ENCODE results near the gene PCED1A.

Gene PCED1A

DNA sequence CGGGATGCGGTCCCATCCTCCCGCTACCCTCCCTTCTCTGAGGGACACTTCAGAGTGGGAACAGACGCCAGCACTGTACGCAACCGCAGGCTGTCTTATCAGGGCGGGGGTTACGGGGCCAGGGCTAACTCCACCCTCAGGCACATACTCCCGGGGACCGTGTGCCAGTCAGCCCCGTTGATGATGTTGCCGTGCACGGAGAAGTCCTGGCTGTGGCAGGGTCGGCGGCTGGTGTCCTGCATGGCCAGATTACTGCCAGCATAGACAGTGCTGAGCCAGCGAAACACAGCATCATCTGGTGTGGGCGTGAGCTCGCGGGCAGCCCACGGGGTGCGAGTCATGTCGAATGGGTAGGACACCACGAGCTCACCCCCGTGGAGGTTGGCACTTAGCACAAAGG, 45.0 kb downstream of the PCED1A start:
- no peak overlapping the region for H3K4ac ChIP-seq (ENCODE audit: low read depth, low read length)
- peaks cover 4 to 7% of the 10 kb centered on the region in 2 experiments for H3K4me1 ChIP-seq (ENCODE audit: control insufficient read depth in 1 of 2, insufficient read depth in 2 of 2, low read length in 2 of 2)
- no peak overlapping the region for H4K91ac ChIP-seq (ENCODE audit: low read depth, low read length)
- H3K23ac ChIP-seq (ENCODE audit: low read length): no peak overlapping the region
- no peak overlapping the region for H4K12ac ChIP-seq (ENCODE audit: low read depth, low read length)
- no peak overlapping the region for H3K14ac ChIP-seq (ENCODE audit: low read length)
- H3K36me3 ChIP-seq (ENCODE audit: control insufficient read depth in 1 of 2, insufficient read depth in 2 of 2, low read length in 2 of 2): peaks cover 24 to 30% of the 10 kb centered on the region in 2 experiments
- H2BK120ac ChIP-seq (ENCODE audit: insufficient read depth, low read length, poor library complexity): no peak overlapping the region
- no peak overlapping the region for H3K4me3 ChIP-seq (ENCODE audit: low read depth, low read length)
- H3K79me2 ChIP-seq (ENCODE audit: control insufficient read depth, insufficient read depth, low read length, poor library complexity): peaks cover 3% of the 10 kb centered on the region
- peaks cover 4% of the 10 kb centered on the region for H3K9me3 ChIP-seq (ENCODE audit: insufficient read depth, low read depth, low read length)
- no peak overlapping the region for H3K18ac ChIP-seq (ENCODE audit: low read length)
- WGBS (ENCODE audit: extremely low coverage, insufficient coverage, insufficient read length): no CpG with 5 or more reads among the region's 24 CpGs
- H2AK5ac ChIP-seq (ENCODE audit: low read length): no peak overlapping the region
- H2BK12ac ChIP-seq (ENCODE audit: low read length): no peak overlapping the region
- no peak overlapping the region for H3K9ac ChIP-seq (ENCODE audit: low read length)
- no peak overlapping the region for H4K8ac ChIP-seq (ENCODE audit: low read depth, low read length)
- no peaks in the 10 kb centered on the region for H3K79me1 ChIP-seq (ENCODE audit: low read length)
- H3K27ac ChIP-seq (ENCODE audit: low read depth, low read length): no peak overlapping the region
- DNase-seq: no peak
- peaks cover 4% of the 10 kb centered on the region for H3K27me3 ChIP-seq (ENCODE audit: insufficient read depth, low read length)
- no peak overlapping the region for H3K4me2 ChIP-seq (ENCODE audit: low read length)
- H2BK5ac ChIP-seq (ENCODE audit: low read depth, low read length, poor library complexity): no peak overlapping the region
- H2AFZ ChIP-seq (ENCODE audit: insufficient read depth, low read length, poor library complexity): no peak overlapping the region

- no peak overlapping the region for H3K27ac ChIP-seq (ENCODE audit: low read depth, low read length)
- H3K4me1 ChIP-seq (ENCODE audit: control insufficient read depth in 1 of 2, insufficient read depth in 2 of 2, low read length in 2 of 2): peaks cover 1 to 5% of the 10 kb centered on the region in 2 experiments
- no peak overlapping the region for H2AK5ac ChIP-seq (ENCODE audit: low read length)
- H3K14ac ChIP-seq (ENCODE audit: low read length): no peak overlapping the region
- H3K4me3 ChIP-seq (ENCODE audit: low read depth, low read length): no peak overlapping the region
- peaks cover 24 to 30% of the 10 kb centered on the region in 2 experiments for H3K36me3 ChIP-seq (ENCODE audit: control insufficient read depth in 1 of 2, insufficient read depth in 2 of 2, low read length in 2 of 2)
- H2AFZ ChIP-seq (ENCODE audit: insufficient read depth, low read length, poor library complexity): no peak overlapping the region
- H3K79me1 ChIP-seq (ENCODE audit: low read length): no peaks in the 10 kb centered on the region
- H3K27me3 ChIP-seq (ENCODE audit: insufficient read depth, low read length): peaks cover under 1% of the 10 kb centered on the region
- H3K4me2 ChIP-seq (ENCODE audit: low read length): no peak overlapping the region
- H3K79me2 ChIP-seq (ENCODE audit: control insufficient read depth, insufficient read depth, low read length, poor library complexity): peaks cover under 1% of the 10 kb centered on the region
- no peak overlapping the region for H3K4ac ChIP-seq (ENCODE audit: low read depth, low read length)
- no peak overlapping the region for H4K8ac ChIP-seq (ENCODE audit: low read depth, low read length)
- no CpG with 5 or more reads among the region's 11 CpGs for WGBS (ENCODE audit: extremely low coverage, insufficient coverage, insufficient read length)
- H2BK12ac ChIP-seq (ENCODE audit: low read length): no peak overlapping the region
- no peak for DNase-seq
- H3K18ac ChIP-seq (ENCODE audit: low read length): no peak overlapping the region
- no peak overlapping the region for H4K12ac ChIP-seq (ENCODE audit: low read depth, low read length)
- H2BK120ac ChIP-seq (ENCODE audit: insufficient read depth, low read length, poor library complexity): no peak overlapping the region
- no peak overlapping the region for H2BK5ac ChIP-seq (ENCODE audit: low read depth, low read length, poor library complexity)
- no peak overlapping the region for H3K9ac ChIP-seq (ENCODE audit: low read length)
- no peak overlapping the region for H3K23ac ChIP-seq (ENCODE audit: low read length)
- no peak overlapping the region for H4K91ac ChIP-seq (ENCODE audit: low read depth, low read length)
- peaks cover 1% of the 10 kb centered on the region for H3K9me3 ChIP-seq (ENCODE audit: insufficient read depth, low read depth, low read length)
These were observed 45.5 kb downstream of the PCED1A start for GRCh38 chr20:2794866-2795447.

GRCh38 chr20:2794202-2794748, 46.2 kb downstream of the PCED1A start:
- Histone ChIP-seq H3K79me2 (ENCODE audit: control insufficient read depth, insufficient read depth, low read length, poor library complexity) (no peaks in the 10 kb centered on the region), H3K27ac (ENCODE audit: low read depth, low read length) (no peak overlapping the region), H2AK5ac (ENCODE audit: low read length) (no peak overlapping the region), H3K79me1 (ENCODE audit: low read length) (no peaks in the 10 kb centered on the region), H3K9ac (ENCODE audit: low read length) (no peak overlapping the region), H4K12ac (ENCODE audit: low read depth, low read length) (no peak overlapping the region), H3K27me3 (ENCODE audit: insufficient read depth, low read length) (no peaks in the 10 kb centered on the region), H4K91ac (ENCODE audit: low read depth, low read length) (no peak overlapping the region), H2BK5ac (ENCODE audit: low read depth, low read length, poor library complexity) (no peak overlapping the region), H3K36me3 (ENCODE audit: control insufficient read depth in 1 of 2, insufficient read depth in 2 of 2, low read length in 2 of 2) (peaks cover 24 to 30% of the 10 kb centered on the region in 2 experiments), H3K14ac (ENCODE audit: low read length) (no peak overlapping the region), H2BK120ac (ENCODE audit: insufficient read depth, low read length, poor library complexity) (no peak overlapping the region), H4K8ac (ENCODE audit: low read depth, low read length) (no peak overlapping the region), H3K18ac (ENCODE audit: low read length) (no peak overlapping the region), H3K4me2 (ENCODE audit: low read length) (no peak overlapping the region), H3K4ac (ENCODE audit: low read depth, low read length) (no peak overlapping the region), H3K23ac (ENCODE audit: low read length) (no peak overlapping the region), H2AFZ (ENCODE audit: insufficient read depth, low read length, poor library complexity) (no peak overlapping the region), H3K4me3 (ENCODE audit: low read depth, low read length) (no peak overlapping the region), H3K9me3 (ENCODE audit: insufficient read depth, low read depth, low read length) (no peaks in the 10 kb centered on the region), H2BK12ac (ENCODE audit: low read length) (no peak overlapping the region), H3K4me1 (ENCODE audit: control insufficient read depth in 1 of 2, insufficient read depth in 2 of 2, low read length in 2 of 2) (peaks cover 0 to 3% of the 10 kb centered on the region in 2 experiments)
- WGBS (ENCODE audit: extremely low coverage, insufficient coverage, insufficient read length): no CpG with 5 or more reads among the region's 23 CpGs
- DNase-seq: no peak

GRCh38 chr20:2793471-2793870, 47.0 kb downstream of the PCED1A start:
- Histone ChIP-seq H4K8ac (ENCODE audit: low read depth, low read length) (no peak overlapping the region), H3K79me2 (ENCODE audit: control insufficient read depth, insufficient read depth, low read length, poor library complexity) (no peaks in the 10 kb centered on the region), H3K9ac (ENCODE audit: low read length) (no peak overlapping the region), H3K36me3 (ENCODE audit: control insufficient read depth in 1 of 2, insufficient read depth in 2 of 2, low read length in 2 of 2) (peaks cover 22 to 30% of the 10 kb centered on the region in 2 experiments), H4K12ac (ENCODE audit: low read depth, low read length) (no peak overlapping the region), H2BK5ac (ENCODE audit: low read depth, low read length, poor library complexity) (no peak overlapping the region), H3K27me3 (ENCODE audit: insufficient read depth, low read length) (no peaks in the 10 kb centered on the region), H3K4me2 (ENCODE audit: low read length) (no peak overlapping the region), H3K27ac (ENCODE audit: low read depth, low read length) (no peak overlapping the region), H2AK5ac (ENCODE audit: low read length) (no peak overlapping the region), H2BK12ac (ENCODE audit: low read length) (no peak overlapping the region), H2AFZ (ENCODE audit: insufficient read depth, low read length, poor library complexity) (no peak overlapping the region), H3K14ac (ENCODE audit: low read length) (no peak overlapping the region), H2BK120ac (ENCODE audit: insufficient read depth, low read length, poor library complexity) (no peak overlapping the region), H4K91ac (ENCODE audit: low read depth, low read length) (no peak overlapping the region), H3K9me3 (ENCODE audit: insufficient read depth, low read depth, low read length) (no peaks in the 10 kb centered on the region), H3K79me1 (ENCODE audit: low read length) (no peaks in the 10 kb centered on the region), H3K18ac (ENCODE audit: low read length) (no peak overlapping the region), H3K23ac (ENCODE audit: low read length) (no peak overlapping the region), H3K4me3 (ENCODE audit: low read depth, low read length) (peak overlapping the region; percentile 27), H3K4ac (ENCODE audit: low read depth, low read length) (no peak overlapping the region), H3K4me1 (ENCODE audit: control insufficient read depth in 1 of 2, insufficient read depth in 2 of 2, low read length in 2 of 2) (no peaks in the 10 kb centered on the region)
- no CpG with 5 or more reads among the region's 6 CpGs for WGBS (ENCODE audit: extremely low coverage, insufficient coverage, insufficient read length)
- DNase-seq: no peak

Data from trophoblast cell (in vitro differentiated cells and primary cell).